HG02571 (cell line): Measurements from ENCODE around the gene IGSF3.
A peak's percentile ranks its signal among the peaks of the same experiment; 100 is the strongest.
"Not testable (repeated sequence)": the region's sequence is repeated elsewhere in the genome, so short reads cannot be mapped to it uniquely, and the experiment has no call there.

Experiments used
- ATAC-seq: cut with Tn5 transposase; IDR thresholded peaks from one replicate; pipeline ENCODE4 v1.9.1; 2021; ENCODE audit warnings: mild to moderate bottlenecking, moderate library complexity; ENCODE audit not compliant: unreplicated experiment

The IGSF3 gene

GRCh38 chr1:116580446-116581322, 86.8 kb downstream of the IGSF3 start:
- ATAC-seq, result no peak

- ATAC-seq, result no peak
These were observed 88.2 kb downstream of the IGSF3 start for GRCh38 chr1:116579259-116579875.

- ATAC-seq, result no peak
These were observed 89.0 kb downstream of the IGSF3 start for GRCh38 chr1:116578581-116578980.

GRCh38 chr1:116577759-116578314, 89.7 kb downstream of the IGSF3 start:
- no peak for ATAC-seq

- ATAC-seq, result no peak
These were observed 92.8 kb downstream of the IGSF3 start for GRCh38 chr1:116574581-116575291.

- no peak for ATAC-seq
These were observed 94.0 kb downstream of the IGSF3 start for GRCh38 chr1:116573431-116574095.

- ATAC-seq, result no peak
These were observed 94.6 kb downstream of the IGSF3 start for GRCh38 chr1:116572771-116573430.

- ATAC-seq, result no peak
These were observed 95.4 kb downstream of the IGSF3 start for GRCh38 chr1:116572099-116572498.

GRCh38 chr1:116571215-116571919, 96.2 kb downstream of the IGSF3 start:
- no peak for ATAC-seq

GRCh38 chr1:116570358-116571214, 96.9 kb downstream of the IGSF3 start, which contains the start of gene CD58:
Gene CD58, minus strand, starts transcription at chr1:116571026. Its CDS starts 54 bp downstream, at chr1:116570972.
- ATAC-seq, result peak; percentile 56

- ATAC-seq, result no peak
These were observed 97.7 kb downstream of the IGSF3 start for GRCh38 chr1:116569776-116570357.

- no peak for ATAC-seq
These were observed 98.2 kb downstream of the IGSF3 start for GRCh38 chr1:116569381-116569670.

GRCh38 chr1:116568662-116569380, 98.7 kb downstream of the IGSF3 start:
- no peak for ATAC-seq

GRCh38 chr1:116567790-116568661, 99.5 kb downstream of the IGSF3 start:
- no peak for ATAC-seq

- no peak for ATAC-seq
These were observed 102.3 kb downstream of the IGSF3 start for GRCh38 chr1:116565222-116565621.

GRCh38 chr1:116564426-116564825, 103.1 kb downstream of the IGSF3 start:
- ATAC-seq, result no peak

- ATAC-seq, result not testable (repeated sequence)
These were observed 105.1 kb downstream of the IGSF3 start for GRCh38 chr1:116562465-116562864.
